ENCODE measurements around the gene NEUROD4.

GRCh38 chr12:55067701-55068100, 47.9 kb downstream of the NEUROD4 start:
- TF ChIP-seq GATA1 (IDR thresholded peaks at IDR 0.05; ENCODE audit: low read depth, low read length): no peak
- no peak for TF ChIP-seq POLR2A (IDR thresholded peaks at IDR 0.05; ENCODE audit: low read length)
